Immature natural killer cell (primary cell): ENCODE results near the gene ADARB2. TPM values are rescaled to one million over a fixed set of nuclear protein-coding genes. Genes with fewer than 3 reads are reported as not detected.

ENCODE experiments used
- DNase-seq, 3 donors: peaks; one replicate each; pipeline ENCODE4 v3.0.0; 2022; ENCODE audit warnings: mixed read lengths in 1 of 3
- H3K27ac Mint-ChIP-seq, 6 donors: one replicate each; pipeline ENCODE4 v1.8.0; 2020; ENCODE audit warnings: mixed read lengths in 6 of 6, mild to moderate bottlenecking in 5 of 6, inconsistent platforms in 4 of 6, moderate library complexity in 3 of 6
- H3K27me3 Mint-ChIP-seq, 3 donors: one replicate each; pipeline ENCODE4 v1.8.0; 2020 to 2021; ENCODE audit warnings: low read depth in 3 of 3, mild to moderate bottlenecking in 3 of 3, mixed read lengths in 3 of 3, moderate library complexity in 3 of 3, inconsistent platforms in 1 of 3
- H3K36me3 Mint-ChIP-seq, 3 donors: one replicate each; pipeline ENCODE4 v1.8.0; 2020; ENCODE audit warnings: mixed read lengths in 3 of 3, inconsistent platforms in 2 of 3, mild to moderate bottlenecking in 2 of 3
- H3K4me1 Mint-ChIP-seq, 2 donors: one replicate each; pipeline ENCODE4 v1.8.0; 2020; ENCODE audit warnings: inconsistent platforms in 2 of 2, mild to moderate bottlenecking in 2 of 2, mixed read lengths in 2 of 2, moderate library complexity in 1 of 2
- H3K4me3 Mint-ChIP-seq, 5 donors: one replicate each; pipeline ENCODE4 v1.8.0; 2020; ENCODE audit warnings: mild to moderate bottlenecking in 5 of 5, mixed read lengths in 5 of 5, inconsistent platforms in 3 of 5, moderate library complexity in 3 of 5
- H3K9me3 Mint-ChIP-seq, 6 donors: one replicate each; pipeline ENCODE4 v1.8.0; 2020; ENCODE audit warnings: mild to moderate bottlenecking in 6 of 6, mixed read lengths in 6 of 6, inconsistent platforms in 4 of 6, moderate library complexity in 3 of 6
- polyA plus RNA-seq, 3 donors: library from polyadenylated mRNA; unstranded; fragments of 300-500 nt; fragmentation: Illumina TruSeq; gene quantifications; one replicate each; pipeline ENCODE4 v1.2.3, GENCODE V29; 2021

ADARB2 gene
- polyA plus RNA-seq, 3 donors from 2014 or later: 0.12 TPM; not detected in 2

DNA sequence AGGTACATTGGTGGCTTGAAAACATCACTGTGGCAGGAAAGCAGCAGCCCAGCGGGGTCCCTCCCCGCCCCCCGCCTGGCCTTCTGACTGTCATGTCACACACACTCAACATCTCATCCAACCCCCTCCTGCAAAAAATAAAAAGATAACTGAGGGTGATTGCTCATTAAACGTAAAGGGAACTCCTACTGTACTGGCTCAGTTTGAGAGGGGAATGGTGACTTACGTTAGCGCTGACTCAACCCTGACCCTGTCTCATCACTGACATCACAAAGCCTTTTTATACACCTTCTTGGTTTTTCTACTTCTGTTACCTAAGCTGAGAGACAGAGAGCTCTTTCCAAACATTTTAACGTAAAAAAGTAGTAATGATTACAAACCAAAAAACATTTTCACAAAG is 48.8 kb downstream of the ADARB2 start:
- Mint-ChIP-seq H3K36me3 (no peaks in the 10 kb centered on the region), H3K4me1 (no peaks in the 10 kb centered on the region), H3K27me3 (peaks cover 0 to 7% (median 5%) of the 10 kb centered on the region in 3 donors)

DNA sequence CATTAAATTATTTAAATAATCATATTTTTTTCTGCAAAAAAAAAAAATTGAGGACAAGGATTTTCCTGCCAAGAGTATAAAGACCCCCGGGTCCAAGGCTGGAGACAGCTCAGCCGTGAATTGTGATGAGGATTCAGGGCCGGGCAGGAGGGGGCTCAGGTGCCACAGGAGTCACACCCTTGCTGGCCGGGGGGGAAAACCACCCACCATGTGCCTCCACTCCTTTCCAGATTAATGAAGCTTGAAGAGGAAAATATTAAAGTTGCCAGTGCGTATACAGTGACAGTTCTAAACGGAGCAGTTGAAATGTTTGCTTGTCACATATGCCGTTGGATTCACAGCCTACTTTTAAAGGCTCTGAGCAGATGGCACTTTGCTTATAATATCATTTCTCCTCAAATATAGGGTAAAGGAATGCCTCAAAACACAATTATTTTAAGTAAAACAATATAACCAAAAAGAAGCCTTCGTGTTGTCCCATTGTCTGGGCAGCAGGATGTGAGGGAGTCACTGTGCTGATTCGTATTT is 49.6 kb downstream of the ADARB2 start:
- Mint-ChIP-seq H3K4me1 (no peaks in the 10 kb centered on the region), H3K9me3 (peaks cover 0 to 5% (median 0%) of the 10 kb centered on the region in 6 donors), H3K4me3 (no peak overlapping the region), H3K36me3 (no peaks in the 10 kb centered on the region), H3K27ac (no peak overlapping the region), H3K27me3 (peaks cover 0 to 7% (median 5%) of the 10 kb centered on the region in 3 donors)
- no peak for DNase-seq

More for the DNA sequence above, 48.8 kb downstream of the ADARB2 start:
- no peak for DNase-seq
- no peak overlapping the region for H3K27ac Mint-ChIP-seq
- no peak overlapping the region for H3K4me3 Mint-ChIP-seq
- H3K9me3 Mint-ChIP-seq: peaks cover 0 to 5% (median 0%) of the 10 kb centered on the region in 6 donors

DNA sequence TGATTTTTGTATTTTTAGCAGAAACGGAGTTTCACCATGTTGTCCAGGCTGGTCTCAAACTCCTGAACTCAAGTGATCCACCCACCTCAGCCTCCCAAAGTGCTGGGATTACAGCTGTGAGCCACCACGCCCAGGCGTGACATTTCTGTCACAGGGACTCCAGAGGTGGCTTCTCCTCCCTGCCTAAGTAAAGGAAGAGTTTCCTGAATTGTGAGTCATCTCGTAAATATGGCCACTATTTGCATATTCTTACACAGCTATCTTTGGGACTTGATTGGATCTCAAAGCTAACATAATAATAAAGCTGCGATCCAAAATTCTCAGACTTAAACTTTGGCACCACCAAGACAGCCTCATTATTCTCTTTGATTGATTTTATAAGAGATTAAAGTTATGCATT is 50.1 kb downstream of the ADARB2 start:
- H3K4me3 Mint-ChIP-seq: no peak overlapping the region
- peaks cover 0 to 5% (median 0%) of the 10 kb centered on the region in 6 donors for H3K9me3 Mint-ChIP-seq
- H3K27me3 Mint-ChIP-seq: peaks cover 0 to 7% (median 5%) of the 10 kb centered on the region in 3 donors
- no peak overlapping the region for H3K27ac Mint-ChIP-seq
- no peaks in the 10 kb centered on the region for H3K36me3 Mint-ChIP-seq
- no peak for DNase-seq
- no peaks in the 10 kb centered on the region for H3K4me1 Mint-ChIP-seq

DNA sequence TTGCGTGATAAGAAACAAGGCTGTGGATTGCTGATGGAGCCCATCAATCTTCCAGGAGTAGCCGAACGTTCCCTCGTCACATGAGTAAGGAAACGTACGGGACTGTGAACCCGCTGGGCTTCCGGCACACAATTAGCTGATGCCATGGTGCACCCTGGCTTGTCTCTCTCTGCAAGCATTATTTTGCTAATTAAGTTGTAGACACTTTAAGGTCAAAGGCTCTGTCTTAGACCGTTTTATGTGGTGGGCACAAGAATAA is 50.9 kb downstream of the ADARB2 start:
- H3K36me3 Mint-ChIP-seq: no peaks in the 10 kb centered on the region
- no peak overlapping the region for H3K4me3 Mint-ChIP-seq
- no peak for DNase-seq
- H3K27ac Mint-ChIP-seq: no peak overlapping the region
- peaks cover 0 to 5% (median 4%) of the 10 kb centered on the region in 3 donors for H3K27me3 Mint-ChIP-seq
- peaks cover 0 to 2% (median 0%) of the 10 kb centered on the region in 6 donors for H3K9me3 Mint-ChIP-seq
- no peaks in the 10 kb centered on the region for H3K4me1 Mint-ChIP-seq

DNA sequence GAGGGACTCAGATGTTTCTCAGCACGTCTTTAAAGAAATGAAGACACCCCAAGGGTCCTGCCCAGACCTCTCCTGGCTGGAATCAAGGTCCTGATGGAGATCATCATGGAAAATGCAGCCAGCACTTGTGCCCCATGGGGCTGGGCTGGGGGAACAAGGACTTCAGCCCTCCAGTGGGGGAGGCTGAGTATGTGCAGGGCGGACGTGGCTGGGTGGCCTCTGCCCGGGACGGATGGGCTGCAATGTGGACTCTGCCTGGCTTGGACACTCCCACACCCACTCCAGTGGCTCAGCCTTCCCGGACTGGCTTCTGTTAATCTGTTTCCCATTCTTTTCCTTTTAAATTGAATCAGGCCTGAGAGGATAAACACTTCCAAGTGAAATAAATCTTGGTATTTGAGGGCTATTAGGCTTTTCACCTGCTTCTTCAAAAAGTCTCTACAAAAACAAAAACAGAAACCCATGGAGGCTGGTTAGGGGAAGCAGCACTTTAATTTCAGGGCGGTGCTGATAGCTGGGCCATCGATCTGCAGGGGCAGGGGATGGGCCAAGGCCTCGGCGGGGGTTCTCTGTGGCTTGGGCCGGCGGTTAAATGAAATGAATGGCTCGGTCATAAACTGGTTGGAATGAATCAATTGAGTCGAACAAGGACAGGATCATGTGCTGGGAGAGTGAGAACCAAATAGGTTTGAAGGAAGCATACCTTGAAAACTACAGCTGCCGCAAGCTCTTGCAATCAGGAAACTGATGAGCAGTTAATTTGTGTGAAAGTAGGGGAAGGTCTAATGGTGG is 51.4 kb downstream of the ADARB2 start:
- Mint-ChIP-seq H3K4me3 (no peak overlapping the region), H3K4me1 (peaks cover 2% of the 10 kb centered on the region in 2 donors), H3K27ac (no peak overlapping the region), H3K9me3 (no peaks in the 10 kb centered on the region), H3K36me3 (no peaks in the 10 kb centered on the region), H3K27me3 (peaks cover 0 to 5% (median 2%) of the 10 kb centered on the region in 3 donors)
- DNase-seq: no peak

DNA sequence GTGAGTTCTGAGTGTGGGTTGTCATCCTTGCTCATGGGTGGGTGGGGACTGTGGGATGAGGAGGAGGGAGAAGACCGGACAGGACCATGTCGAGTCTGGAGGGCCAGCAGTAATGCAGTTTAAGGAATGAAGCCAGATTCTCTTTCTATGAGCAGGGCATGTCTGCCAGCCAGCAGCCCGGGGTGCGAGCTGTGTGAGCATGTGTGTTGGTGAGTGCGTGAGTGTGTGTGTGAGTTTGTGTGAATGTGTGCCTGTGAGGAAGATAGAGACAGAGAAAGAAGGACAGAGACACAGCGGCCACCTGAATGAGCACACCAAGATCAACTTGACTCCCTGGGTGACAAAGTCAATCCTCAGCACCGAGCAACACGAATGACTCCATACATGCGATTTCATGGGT is 52.3 kb downstream of the ADARB2 start:
- H3K27ac Mint-ChIP-seq: no peak overlapping the region
- peaks cover 7 to 11% of the 10 kb centered on the region in 2 donors for H3K4me1 Mint-ChIP-seq
- no peak overlapping the region for H3K4me3 Mint-ChIP-seq
- H3K9me3 Mint-ChIP-seq: no peaks in the 10 kb centered on the region
- DNase-seq: no peak
- no peaks in the 10 kb centered on the region for H3K36me3 Mint-ChIP-seq
- H3K27me3 Mint-ChIP-seq: peaks cover 0 to 2% (median 2%) of the 10 kb centered on the region in 3 donors

DNA sequence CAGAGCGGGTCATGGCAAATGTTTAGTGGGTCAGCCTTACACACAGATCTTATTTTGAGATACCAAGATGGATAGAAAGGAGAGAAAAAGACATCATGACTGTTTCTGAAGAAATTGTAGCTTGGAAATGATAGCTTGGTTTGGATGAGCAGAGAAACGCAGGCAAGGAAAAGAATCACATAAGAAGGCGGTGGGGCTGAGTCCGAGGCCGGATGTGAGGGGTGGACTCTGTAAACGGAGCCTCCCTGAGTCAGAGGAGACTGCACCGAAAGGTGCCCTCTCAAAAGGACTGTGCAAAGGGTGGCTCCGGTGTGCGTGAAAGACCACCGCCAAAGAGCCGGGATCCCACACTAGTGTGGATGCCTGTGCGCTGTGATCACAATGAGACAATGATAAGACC is 53.7 kb downstream of the ADARB2 start:
- Mint-ChIP-seq H3K36me3 (no peaks in the 10 kb centered on the region), H3K27me3 (peaks cover 0 to 2% (median 2%) of the 10 kb centered on the region in 3 donors), H3K4me3 (no peak overlapping the region), H3K9me3 (no peaks in the 10 kb centered on the region), H3K4me1 (peaks cover 15 to 16% of the 10 kb centered on the region in 2 donors), H3K27ac (no peak overlapping the region)
- DNase-seq: no peak

DNA sequence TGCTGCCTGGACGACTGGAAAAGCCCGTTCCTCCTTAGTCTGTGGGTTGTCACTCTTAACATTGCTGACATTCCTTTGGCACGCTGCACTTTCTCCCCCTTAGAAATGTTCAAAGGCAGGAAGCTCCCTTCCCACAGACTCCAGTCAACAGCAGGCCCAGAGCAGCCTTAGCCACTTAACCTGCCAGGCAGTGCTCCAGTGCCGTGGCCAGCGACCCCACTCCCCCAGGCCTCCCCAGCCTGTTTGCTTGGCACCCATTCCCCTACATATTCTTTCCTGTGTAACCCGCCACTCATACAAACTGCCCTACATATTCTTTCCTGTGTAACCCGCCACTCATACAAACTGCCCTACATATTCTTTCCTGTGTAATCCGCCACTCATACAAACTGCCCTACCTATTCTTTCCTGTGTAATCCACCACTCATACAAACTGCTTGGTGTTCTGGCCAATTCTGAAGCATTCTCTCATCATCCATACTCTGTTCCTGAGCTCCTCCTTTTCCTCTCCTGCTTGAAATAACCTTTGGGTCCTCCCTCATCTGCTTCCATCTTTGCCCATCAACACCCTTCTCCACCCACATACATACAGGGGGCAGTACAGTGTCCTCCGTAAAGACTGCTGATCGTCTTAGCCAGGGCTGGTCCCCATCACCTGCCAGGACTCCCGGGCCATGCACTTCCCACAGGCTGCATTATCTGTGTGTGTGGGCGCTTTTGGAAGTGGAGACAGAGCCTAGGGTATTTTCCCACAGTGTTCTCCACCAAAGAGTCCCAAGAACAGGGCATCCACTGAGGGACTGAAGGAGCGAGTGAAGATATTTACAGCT is 57.3 kb downstream of the ADARB2 start:
- Mint-ChIP-seq H3K9me3 (no peaks in the 10 kb centered on the region), H3K4me3 (peak overlapping the region in 4 of 5 donors; percentile 14 to 91 (median 59)), H3K27me3 (peaks cover 0 to 2% (median 2%) of the 10 kb centered on the region in 3 donors), H3K27ac (peak overlapping the region in 4 of 6 donors; percentile 29 to 84 (median 66)), H3K36me3 (no peaks in the 10 kb centered on the region), H3K4me1 (peaks cover 15 to 16% of the 10 kb centered on the region in 2 donors)
- peak in 1 of 3 donors; percentile 7 for DNase-seq

DNA sequence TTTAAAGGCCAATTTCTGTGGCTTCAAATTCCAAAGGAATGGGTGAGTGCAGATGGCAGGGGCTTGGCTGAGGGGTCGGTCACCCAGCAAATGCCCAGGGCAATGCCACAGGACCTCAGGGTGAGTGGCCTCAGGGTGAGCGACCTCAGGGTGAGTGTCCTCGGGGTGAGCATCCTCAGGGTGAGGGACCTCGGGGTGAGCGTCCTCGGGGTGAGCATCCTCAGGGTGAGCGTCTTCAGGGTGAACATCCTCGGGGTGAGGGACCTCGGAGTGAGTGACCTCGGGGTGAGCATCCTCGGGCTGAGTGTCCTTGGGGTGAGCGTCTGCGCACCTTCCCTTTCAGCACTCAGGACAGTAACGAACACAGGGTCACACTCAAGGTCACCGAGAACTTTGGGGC is 59.2 kb downstream of the ADARB2 start:
- Mint-ChIP-seq H3K9me3 (no peaks in the 10 kb centered on the region), H3K4me3 (no peak overlapping the region), H3K27me3 (peaks cover 0 to 3% (median 3%) of the 10 kb centered on the region in 3 donors), H3K4me1 (peaks cover 15 to 16% of the 10 kb centered on the region in 2 donors), H3K36me3 (no peaks in the 10 kb centered on the region), H3K27ac (no peak overlapping the region)
- no peak for DNase-seq

DNA sequence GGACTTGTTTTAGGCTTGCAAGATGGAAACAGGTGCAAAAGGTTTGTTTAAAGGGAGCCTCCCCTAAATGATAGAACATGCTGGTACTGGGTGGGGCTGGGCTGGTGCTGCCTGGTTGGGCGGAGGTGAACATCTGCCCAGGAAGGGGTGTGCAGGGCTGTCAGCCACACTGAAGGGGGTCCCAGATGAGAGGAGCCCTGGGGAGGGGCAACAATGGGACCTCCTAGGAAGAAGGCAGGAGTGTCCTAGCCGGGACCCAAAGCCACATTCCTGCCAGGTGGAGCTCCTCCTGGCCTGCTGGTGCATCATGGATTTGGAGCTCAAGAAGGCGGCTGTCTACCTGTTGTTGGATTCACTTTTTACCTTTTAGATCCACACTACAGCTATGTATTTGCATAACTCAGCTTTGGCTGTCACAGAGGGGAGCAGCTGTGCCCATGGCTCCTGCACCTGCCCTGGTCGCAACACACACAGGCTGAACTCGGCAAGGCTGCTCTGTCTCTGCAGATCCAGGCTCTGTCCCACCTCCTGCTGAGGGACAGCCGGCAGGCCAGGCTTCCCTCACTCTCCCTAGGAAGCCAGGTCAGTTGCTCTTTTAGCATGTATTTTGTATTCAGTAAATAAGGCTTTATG is 59.9 kb downstream of the ADARB2 start:
- peaks cover 0 to 3% (median 3%) of the 10 kb centered on the region in 3 donors for H3K27me3 Mint-ChIP-seq
- no peak overlapping the region for H3K4me3 Mint-ChIP-seq
- no peaks in the 10 kb centered on the region for H3K9me3 Mint-ChIP-seq
- no peak for DNase-seq
- H3K36me3 Mint-ChIP-seq: no peaks in the 10 kb centered on the region
- H3K4me1 Mint-ChIP-seq: peaks cover 15 to 16% of the 10 kb centered on the region in 2 donors
- H3K27ac Mint-ChIP-seq: no peak overlapping the region

DNA sequence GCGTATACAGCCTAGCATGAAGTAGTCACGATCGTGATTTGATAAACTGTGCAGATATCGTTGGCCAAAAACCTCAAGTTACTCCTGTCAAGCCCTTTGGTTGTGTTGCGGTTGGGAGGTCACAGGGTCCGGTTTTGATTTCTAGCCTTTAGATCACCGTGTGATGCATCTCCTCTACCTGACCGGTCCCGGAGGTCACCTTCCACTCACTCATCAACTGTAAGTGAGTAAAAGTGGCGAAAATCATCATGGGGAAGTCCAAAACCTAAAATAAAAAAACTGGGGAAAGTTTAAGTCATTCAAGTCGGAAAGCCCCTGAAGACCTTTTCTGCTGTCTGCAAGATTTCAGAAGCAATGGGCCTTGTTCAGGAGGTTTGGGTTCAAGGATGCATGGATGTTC is 62.8 kb downstream of the ADARB2 start:
- H3K4me3 Mint-ChIP-seq: no peak overlapping the region
- no peak for DNase-seq
- H3K36me3 Mint-ChIP-seq: no peaks in the 10 kb centered on the region
- no peaks in the 10 kb centered on the region for H3K9me3 Mint-ChIP-seq
- H3K4me1 Mint-ChIP-seq: peaks cover 0 to 6% of the 10 kb centered on the region in 2 donors
- peaks cover 0 to 3% (median 3%) of the 10 kb centered on the region in 3 donors for H3K27me3 Mint-ChIP-seq
- no peak overlapping the region for H3K27ac Mint-ChIP-seq

DNA sequence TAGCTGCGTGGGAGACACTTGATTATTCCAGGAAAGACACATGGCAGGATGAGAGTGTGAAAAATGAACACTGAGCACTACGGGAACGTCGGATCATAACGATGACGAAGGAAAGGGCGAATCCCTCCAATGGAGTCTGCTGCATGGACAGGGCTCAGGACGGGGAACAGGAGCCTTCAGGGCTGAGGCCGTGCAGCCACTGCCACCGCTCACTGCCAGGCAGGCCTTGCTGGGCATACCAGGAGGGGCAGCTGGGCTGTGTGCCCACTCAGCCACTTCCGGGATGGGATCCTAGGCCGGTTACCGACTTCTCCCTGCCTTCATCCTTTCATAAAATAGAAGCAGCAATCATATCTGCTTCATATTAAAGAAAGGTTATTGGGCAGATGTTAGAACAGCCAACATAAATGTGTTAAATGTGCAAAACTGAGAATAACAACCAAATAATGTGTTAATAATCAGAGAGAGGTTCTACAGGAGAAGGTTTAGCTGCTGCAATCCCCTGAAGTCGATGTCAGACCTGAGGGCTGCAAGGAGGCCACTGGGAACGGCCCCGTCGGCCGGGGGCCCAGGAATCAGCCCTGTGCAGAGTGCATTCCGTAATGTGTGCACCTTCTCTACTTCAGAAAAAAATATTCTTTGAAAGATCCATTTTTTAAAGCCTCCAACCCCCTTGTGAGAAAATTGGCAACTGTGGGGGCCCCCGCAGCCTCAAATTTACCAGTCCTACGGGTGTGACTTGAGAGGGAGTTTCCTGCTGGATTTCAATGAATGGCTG is 63.6 kb downstream of the ADARB2 start:
- Mint-ChIP-seq H3K27ac (no peak overlapping the region), H3K36me3 (no peaks in the 10 kb centered on the region), H3K9me3 (no peaks in the 10 kb centered on the region), H3K27me3 (peaks cover 0 to 3% (median 3%) of the 10 kb centered on the region in 3 donors), H3K4me1 (peaks cover 0 to under 1% of the 10 kb centered on the region in 2 donors), H3K4me3 (no peak overlapping the region)
- DNase-seq: no peak
